Lower leg skin (tissue), 3 donors: ENCODE results near the gene GRM8.

ENCODE experiments used
- CTCF ChIP-seq, 3 donors: fragments of 450-650 bp; IDR thresholded peaks; one replicate each; pipeline ENCODE4 v1.5.1; 2016; ENCODE audit warnings: antibody characterized with exemption in 3 of 3, mild to moderate bottlenecking in 3 of 3, moderate library complexity in 2 of 3
- POLR2A ChIP-seq, 2 donors: fragments of 450-650 bp; IDR thresholded peaks; one replicate each; pipeline ENCODE4 v1.6.1; 2016 to 2017; ENCODE audit warnings: antibody characterized with exemption in 2 of 2, mild to moderate bottlenecking in 1 of 2, moderate library complexity in 1 of 2

GRCh38 chr7:126486806-126487205 is 765.9 kb downstream of the GRM8 start:
- TF ChIP-seq CTCF (IDR thresholded peaks at IDR 0.05) (no peak), POLR2A (IDR thresholded peaks at IDR 0.05) (no peak)
